Measurements from ENCODE around the gene COL20A1.

DNA sequence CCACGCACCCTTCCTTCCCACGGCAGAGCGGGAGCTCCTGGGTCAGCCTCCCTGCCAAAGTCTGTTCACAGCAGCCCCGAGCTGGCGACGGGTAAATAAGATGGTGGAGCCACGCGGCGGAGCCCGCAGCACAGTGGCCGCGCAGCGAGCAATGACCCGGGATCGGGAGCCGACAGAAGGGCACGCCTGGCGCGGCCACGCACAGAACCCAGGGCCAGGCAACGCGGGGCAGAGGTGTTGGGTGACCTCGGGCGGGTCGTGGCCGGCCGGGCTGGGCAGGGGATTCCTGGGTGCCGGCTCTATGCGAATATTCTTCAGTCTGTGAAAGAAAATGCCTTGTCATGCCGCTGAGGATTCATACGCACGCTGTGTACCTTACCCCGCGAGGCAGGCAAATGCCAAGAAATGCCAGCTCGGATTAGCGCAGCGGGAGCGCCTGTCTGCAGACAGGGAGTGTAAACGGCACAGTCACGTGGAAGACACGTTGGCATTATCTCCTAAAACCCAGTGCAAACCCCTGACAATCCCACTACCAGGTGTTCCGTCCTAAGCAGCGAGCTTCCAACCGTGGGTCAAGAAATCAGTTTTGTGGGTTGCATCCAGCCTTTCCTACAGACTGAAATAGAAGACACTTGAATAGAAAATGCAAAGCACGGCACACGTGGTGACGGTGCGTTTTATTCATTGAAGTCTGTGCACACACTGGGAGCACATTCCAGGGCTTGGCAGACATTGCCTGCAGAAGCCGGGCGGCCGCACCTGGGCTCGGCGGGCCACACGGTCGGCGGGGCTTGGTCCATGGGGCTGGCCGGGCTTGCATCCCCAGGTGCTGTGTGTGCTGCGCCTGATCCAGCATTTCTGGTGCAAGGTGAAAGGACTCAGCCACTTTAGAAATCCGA, 49.8 kb downstream of the COL20A1 start:
- TF ChIP-seq, protein P1, sequence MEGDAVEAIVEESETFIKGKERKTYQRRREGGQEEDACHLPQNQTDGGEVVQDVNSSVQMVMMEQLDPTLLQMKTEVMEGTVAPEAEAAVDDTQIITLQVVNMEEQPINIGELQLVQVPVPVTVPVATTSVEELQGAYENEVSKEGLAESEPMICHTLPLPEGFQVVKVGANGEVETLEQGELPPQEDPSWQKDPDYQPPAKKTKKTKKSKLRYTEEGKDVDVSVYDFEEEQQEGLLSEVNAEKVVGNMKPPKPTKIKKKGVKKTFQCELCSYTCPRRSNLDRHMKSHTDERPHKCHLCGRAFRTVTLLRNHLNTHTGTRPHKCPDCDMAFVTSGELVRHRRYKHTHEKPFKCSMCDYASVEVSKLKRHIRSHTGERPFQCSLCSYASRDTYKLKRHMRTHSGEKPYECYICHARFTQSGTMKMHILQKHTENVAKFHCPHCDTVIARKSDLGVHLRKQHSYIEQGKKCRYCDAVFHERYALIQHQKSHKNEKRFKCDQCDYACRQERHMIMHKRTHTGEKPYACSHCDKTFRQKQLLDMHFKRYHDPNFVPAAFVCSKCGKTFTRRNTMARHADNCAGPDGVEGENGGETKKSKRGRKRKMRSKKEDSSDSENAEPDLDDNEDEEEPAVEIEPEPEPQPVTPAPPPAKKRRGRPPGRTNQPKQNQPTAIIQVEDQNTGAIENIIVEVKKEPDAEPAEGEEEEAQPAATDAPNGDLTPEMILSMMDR (IDR thresholded peaks at IDR 0.05; ENCODE audit: insufficient read depth, low read depth, low read length), result no peak
- no peak for TF ChIP-seq EZH2 (IDR thresholded peaks at IDR 0.05; ENCODE audit: insufficient read depth, low read length)
